Epithelial cell of proximal tubule (primary cell): ENCODE measurements around the gene ITPA. TPM values are rescaled to one million over a fixed set of nuclear protein-coding genes. Genes with fewer than 3 reads are reported as not detected.

Source experiments
- DNase-seq: peaks from one replicate; pipeline ENCODE4 v3.0.0-alpha.2; 2011; ENCODE audit warnings: low read depth
- H3K4me3 ChIP-seq: 2 replicates; pipeline ENCODE4 v1.5.1; 2011; ENCODE audit warnings: low read depth, mild to moderate bottlenecking, low read length
- total RNA-seq: library from RNA; depleted of rRNA; stranded (reverse); fragments of >200 nt; gene quantifications from 2 replicates; pipeline ENCODE4 v1.2.3, GENCODE V29; 2015
- TF ChIP-seq, protein P1 (sequence below): conservative IDR thresholded peaks from 2 replicates; pipeline ENCODE4 v1.5.1; 2012; ENCODE audit warnings: low read depth, mild to moderate bottlenecking, low read length

The ITPA gene
- total RNA-seq, 1 donor from 2014 or later = 106 TPM

DNA sequence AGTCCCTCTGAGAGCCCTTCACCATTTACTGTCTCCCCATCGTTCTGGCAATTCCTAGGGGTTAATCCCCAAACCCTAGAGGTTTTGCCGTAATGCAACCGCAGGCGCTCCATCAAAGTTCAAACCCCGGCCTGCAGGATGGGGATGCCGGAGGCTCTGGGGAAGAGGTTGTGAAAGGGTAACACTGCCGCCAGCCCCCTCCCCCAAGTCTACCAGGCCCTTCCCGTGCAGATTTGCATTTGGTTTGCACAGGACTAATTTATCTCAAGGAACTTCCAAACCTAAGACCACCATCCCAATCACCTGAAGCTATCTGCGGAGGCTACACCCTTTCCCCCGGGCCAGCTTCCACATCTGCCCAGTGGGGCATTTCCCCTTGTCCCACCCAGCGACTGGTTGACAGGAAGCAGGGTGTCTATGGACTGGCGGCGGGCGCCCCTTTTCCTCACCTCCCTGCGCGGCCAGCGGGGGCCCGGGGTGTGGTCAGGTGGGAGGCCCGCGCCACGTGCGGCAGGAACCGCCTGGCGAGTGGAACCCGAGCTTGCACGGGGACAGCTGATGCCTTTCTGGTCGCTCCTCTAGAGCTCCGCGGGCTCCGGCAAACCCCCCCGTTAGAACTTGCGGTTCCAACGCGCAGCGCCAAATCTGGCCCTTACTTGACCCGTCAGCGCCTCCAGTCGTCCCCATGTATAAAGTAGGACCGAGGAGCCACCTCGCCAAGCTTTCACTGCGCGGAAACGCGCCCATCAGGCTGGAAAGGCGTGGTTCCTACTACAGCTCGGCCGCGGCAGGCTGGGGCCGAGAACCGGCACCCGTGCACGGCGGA is 39.1 kb downstream of the ITPA start:
- no peak overlapping the region for H3K4me3 ChIP-seq
- TF ChIP-seq, protein P1, sequence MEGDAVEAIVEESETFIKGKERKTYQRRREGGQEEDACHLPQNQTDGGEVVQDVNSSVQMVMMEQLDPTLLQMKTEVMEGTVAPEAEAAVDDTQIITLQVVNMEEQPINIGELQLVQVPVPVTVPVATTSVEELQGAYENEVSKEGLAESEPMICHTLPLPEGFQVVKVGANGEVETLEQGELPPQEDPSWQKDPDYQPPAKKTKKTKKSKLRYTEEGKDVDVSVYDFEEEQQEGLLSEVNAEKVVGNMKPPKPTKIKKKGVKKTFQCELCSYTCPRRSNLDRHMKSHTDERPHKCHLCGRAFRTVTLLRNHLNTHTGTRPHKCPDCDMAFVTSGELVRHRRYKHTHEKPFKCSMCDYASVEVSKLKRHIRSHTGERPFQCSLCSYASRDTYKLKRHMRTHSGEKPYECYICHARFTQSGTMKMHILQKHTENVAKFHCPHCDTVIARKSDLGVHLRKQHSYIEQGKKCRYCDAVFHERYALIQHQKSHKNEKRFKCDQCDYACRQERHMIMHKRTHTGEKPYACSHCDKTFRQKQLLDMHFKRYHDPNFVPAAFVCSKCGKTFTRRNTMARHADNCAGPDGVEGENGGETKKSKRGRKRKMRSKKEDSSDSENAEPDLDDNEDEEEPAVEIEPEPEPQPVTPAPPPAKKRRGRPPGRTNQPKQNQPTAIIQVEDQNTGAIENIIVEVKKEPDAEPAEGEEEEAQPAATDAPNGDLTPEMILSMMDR = no peak
- no peak for DNase-seq

DNA sequence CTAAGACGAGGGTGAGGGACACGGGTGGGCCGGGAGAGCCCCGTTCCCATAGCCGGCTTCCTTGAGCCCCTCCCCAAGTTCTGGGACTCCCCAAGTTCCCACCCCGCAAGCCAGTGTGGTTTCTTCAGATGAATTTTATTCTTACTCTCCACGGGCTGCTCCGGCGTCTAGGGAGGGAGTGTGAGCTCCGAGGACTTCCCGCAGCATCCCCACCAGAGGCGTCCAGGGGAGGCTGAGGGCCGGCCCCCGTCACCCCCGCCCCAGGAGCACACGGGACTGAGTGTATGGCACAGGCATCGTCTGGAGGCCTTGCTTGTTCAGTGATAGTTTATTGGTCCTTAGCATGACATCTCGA is 39.7 kb downstream of the ITPA start:
- TF ChIP-seq, protein P1 = no peak
- H3K4me3 ChIP-seq = no peak overlapping the region
- DNase-seq = no peak

DNA sequence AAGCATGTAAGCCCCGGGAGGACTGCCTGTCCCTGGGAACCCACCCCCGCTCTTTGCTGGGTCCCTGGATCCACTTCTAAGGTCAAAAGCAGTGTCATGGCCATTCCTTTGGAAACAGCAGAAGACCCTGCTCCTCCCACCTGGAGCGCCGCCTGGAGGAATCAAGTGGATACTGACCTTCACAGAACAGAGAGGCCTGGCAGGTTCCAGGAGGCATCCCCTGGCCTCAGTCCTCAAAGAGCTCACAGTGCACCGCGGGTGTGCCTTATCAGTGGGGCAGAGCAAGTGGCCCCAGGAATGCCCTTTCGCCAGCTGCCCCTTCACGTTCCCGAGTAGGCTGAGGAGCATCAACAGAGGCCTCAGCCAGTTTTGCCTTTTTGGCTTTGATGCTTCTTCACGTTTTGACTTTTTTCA is 40.8 kb downstream of the ITPA start:
- no peak for DNase-seq
- H3K4me3 ChIP-seq = no peak overlapping the region
- TF ChIP-seq, protein P1 = peak; percentile 33

DNA sequence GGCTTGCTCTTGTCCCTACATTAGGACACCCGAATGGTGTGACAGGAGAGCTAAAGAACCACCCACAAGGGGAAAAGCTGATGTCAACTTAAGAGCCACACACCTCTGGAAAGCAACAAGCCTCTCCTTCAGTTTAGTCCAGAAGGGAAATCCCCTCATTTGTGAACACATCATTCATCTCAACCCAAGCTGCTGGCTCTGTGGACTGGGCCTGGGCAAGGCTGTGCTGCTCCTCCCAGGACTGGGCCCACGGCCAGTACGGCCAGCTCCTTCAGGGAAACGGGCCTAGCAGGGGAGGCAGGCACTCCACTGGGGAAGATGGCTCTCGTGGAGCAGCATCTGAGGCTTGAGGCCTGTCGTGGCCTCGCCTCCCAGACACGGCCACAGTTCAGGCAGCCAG is 42.5 kb downstream of the ITPA start:
- DNase-seq = no peak
- no peak overlapping the region for H3K4me3 ChIP-seq
- TF ChIP-seq, protein P1 = no peak

DNA sequence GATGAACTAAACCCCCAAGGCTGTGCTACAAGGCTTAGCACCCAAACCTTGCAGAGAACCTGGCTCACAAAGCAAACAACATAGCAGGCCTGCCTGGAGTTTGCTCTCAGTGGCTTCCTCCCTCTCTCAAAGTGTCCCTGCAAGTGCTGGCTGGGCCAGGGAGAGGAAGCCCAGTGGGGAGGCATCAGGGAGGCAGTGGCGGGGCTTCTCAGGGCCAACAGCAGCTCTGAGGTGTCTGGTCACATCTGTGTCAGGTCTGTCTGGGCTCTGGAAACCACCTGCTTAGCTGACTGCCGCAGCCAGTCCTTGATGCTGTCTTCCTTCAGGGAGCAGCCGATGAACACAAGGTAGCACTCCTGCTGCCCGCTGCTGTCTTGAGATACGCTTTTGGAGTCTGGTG is 46.4 kb downstream of the ITPA start:
- H3K4me3 ChIP-seq = no peak overlapping the region
- DNase-seq = no peak
- TF ChIP-seq, protein P1 = no peak

DNA sequence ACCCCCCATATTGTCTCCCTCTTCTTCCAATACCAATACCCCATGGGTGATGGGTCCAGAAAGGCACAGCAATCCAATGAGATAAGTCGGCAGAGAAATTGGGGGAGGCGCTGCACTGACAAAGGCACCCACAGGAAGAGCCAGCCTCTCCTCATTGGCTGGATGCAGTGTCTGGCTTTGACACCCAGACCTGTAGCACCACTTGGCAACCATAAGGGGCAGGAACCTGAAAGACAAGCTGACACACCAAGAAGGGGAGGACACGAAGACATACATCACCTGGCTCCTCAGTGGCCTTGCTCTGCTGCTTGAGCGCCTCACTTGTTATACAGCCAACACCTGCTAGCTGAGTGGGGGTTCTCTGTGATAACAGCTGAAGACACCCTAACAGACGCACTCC is 49.1 kb downstream of the ITPA start:
- TF ChIP-seq, protein P1 = no peak
- DNase-seq = no peak
- H3K4me3 ChIP-seq = no peak overlapping the region

DNA sequence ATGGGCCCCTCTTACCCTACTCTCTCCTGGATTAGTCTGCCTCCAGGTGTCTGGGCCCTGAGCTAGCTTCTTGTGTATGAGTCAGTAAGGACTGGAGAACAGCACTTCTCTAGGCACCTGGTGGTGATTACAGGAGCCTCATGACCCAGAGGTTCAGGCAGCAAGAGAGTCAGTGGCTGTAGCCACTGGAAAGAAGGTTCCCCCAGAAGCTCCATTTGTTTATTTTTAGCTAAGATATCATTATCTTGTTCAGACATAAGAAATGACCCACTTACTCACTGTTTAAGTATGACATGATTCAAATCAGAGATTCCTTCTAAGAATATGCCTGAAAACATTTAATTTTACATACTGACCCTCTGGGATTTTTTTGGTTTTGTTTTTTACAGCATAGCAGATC is 53.3 kb downstream of the ITPA start:
- H3K4me3 ChIP-seq = no peak overlapping the region
- DNase-seq = no peak
- TF ChIP-seq, protein P1 = no peak
